Measurements from ENCODE around the gene RTN4RL1.
A peak's percentile ranks its signal among the peaks of the same experiment; 100 is the strongest.

RTN4RL1 gene

DNA sequence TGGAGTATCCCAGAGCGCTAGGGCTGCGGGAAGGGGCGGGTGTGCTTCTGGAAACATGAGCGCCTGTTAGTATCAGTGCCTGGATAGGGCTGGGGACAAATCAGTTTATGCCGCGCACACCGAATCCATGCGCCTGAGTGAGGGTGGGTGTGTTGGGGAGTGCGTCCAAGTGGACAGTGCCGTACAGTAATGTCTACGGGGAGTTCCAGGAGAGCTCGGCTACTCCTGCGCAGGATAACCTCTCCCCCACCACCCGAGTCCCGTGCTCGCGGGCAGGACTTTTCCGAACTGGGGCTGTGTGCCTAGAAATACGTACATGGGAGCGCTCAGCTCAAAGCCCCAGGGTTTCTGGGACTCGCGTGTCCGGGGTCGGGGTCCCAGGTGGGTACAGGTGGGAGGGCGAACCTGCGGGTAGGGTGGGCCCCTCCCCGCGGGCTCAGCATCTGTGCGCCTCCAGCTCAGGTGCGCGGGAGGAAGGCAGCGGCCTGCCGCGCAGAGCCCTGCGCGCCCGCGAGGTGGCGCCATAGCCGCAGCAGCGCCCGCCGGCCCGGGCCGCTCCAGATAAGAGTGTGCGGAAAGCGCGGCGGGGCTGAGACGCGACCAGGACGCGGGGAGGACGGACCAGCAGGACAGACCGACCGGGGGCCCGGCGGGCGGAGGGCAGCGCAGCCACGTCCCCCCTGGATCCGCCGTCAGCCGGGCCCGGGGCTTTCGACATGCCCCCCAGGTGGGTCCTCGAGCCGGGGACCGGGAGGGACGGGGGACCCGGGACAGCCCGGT is 29.6 kb upstream of the RTN4RL1 start, which contains the start of gene HIC1 (continued):
- TF ChIP-seq ZBTB11 (tag by site-specific recombination; conservative IDR thresholded peaks at IDR 0.05; ENCODE audit: low read depth) (peak; percentile 36; the same call in 1 of the 2 replicates), ZNF239 (tag by site-specific recombination; IDR thresholded peaks at IDR 0.05) (no peak), ZBTB17 (tag by site-specific recombination; IDR thresholded peaks at IDR 0.05) (peak; percentile 90), ZNF423 (tag by site-specific recombination; IDR thresholded peaks at IDR 0.05) (no peak), ZNF549 (tag by site-specific recombination; IDR thresholded peaks at IDR 0.05) (no peak), ZNF621 (tag by site-specific recombination; IDR thresholded peaks at IDR 0.05) (no peak), ZNF362 (tag by site-specific recombination; IDR thresholded peaks at IDR 0.05) (no peak), ZNF658 (tag by site-specific recombination; IDR thresholded peaks at IDR 0.05) (no peak), ZNF266 (tag by site-specific recombination; IDR thresholded peaks at IDR 0.05; ENCODE audit: low read depth) (no peak), HOXC10 (CRISPR knock-in tag; IDR thresholded peaks at IDR 0.05) (no peak), ZNF664 (tag by site-specific recombination; IDR thresholded peaks at IDR 0.05) (no peak), SP2 (tag by site-specific recombination; IDR thresholded peaks at IDR 0.05) (peak; percentile 56), ZBTB6 (tag by site-specific recombination; IDR thresholded peaks at IDR 0.05) (no peak), BCL11A (tag by site-specific recombination; IDR thresholded peaks at IDR 0.05; ENCODE audit: low read depth) (no peak), HOXA7 (CRISPR knock-in tag; IDR thresholded peaks at IDR 0.05; ENCODE audit: borderline replicate concordance) (no peak), ZNF501 (tag by site-specific recombination; IDR thresholded peaks at IDR 0.05) (no peak), KLF10 (tag by site-specific recombination; IDR thresholded peaks at IDR 0.05) (no peak), ZNF548 (tag by site-specific recombination; IDR thresholded peaks at IDR 0.05) (no peak), ZSCAN16 (tag by site-specific recombination; IDR thresholded peaks at IDR 0.05) (no peak), ZSCAN18 (tag by site-specific recombination; IDR thresholded peaks at IDR 0.05) (no peak), ZNF776 (tag by site-specific recombination; IDR thresholded peaks at IDR 0.05; ENCODE audit: borderline replicate concordance) (no peak), ZNF24 (tag by site-specific recombination; IDR thresholded peaks at IDR 0.05) (no peak), ZIC2 (tag by site-specific recombination; IDR thresholded peaks at IDR 0.05) (no peak)
- TF ChIP-seq, protein P1, sequence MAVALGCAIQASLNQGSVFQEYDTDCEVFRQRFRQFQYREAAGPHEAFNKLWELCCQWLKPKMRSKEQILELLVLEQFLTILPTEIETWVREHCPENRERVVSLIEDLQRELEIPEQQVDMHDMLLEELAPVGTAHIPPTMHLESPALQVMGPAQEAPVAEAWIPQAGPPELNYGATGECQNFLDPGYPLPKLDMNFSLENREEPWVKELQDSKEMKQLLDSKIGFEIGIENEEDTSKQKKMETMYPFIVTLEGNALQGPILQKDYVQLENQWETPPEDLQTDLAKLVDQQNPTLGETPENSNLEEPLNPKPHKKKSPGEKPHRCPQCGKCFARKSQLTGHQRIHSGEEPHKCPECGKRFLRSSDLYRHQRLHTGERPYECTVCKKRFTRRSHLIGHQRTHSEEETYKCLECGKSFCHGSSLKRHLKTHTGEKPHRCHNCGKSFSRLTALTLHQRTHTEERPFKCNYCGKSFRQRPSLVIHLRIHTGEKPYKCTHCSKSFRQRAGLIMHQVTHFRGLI (tag by site-specific recombination; IDR thresholded peaks at IDR 0.05): no peak
- TF ChIP-seq, protein P2, sequence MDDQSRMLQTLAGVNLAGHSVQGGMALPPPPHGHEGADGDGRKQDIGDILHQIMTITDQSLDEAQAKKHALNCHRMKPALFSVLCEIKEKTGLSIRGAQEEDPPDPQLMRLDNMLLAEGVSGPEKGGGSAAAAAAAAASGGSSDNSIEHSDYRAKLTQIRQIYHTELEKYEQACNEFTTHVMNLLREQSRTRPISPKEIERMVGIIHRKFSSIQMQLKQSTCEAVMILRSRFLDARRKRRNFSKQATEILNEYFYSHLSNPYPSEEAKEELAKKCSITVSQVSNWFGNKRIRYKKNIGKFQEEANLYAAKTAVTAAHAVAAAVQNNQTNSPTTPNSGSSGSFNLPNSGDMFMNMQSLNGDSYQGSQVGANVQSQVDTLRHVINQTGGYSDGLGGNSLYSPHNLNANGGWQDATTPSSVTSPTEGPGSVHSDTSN (CRISPR knock-in tag; IDR thresholded peaks at IDR 0.05): peak; percentile 83; the same call in 1 of the 2 replicates
- TF ChIP-seq, protein P3, sequence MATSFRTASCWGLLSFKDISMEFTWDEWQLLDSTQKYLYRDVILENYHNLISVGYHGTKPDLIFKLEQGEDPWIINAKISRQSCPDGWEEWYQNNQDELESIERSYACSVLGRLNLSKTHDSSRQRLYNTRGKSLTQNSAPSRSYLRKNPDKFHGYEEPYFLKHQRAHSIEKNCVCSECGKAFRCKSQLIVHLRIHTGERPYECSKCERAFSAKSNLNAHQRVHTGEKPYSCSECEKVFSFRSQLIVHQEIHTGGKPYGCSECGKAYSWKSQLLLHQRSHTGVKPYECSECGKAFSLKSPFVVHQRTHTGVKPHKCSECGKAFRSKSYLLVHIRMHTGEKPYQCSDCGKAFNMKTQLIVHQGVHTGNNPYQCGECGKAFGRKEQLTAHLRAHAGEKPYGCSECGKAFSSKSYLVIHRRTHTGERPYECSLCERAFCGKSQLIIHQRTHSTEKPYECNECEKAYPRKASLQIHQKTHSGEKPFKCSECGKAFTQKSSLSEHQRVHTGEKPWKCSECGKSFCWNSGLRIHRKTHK (tag by site-specific recombination; IDR thresholded peaks at IDR 0.05): no peak

Measured in HEK293 (cell line).